Activated CD8-positive, alpha-beta memory T cell treated with anti-CD3 and anti-CD28 coated beads for 36 hours (primary cell): Measurements from ENCODE around the gene AAK1. TPM values are rescaled to one million over a fixed set of nuclear protein-coding genes. Genes with fewer than 3 reads are reported as not detected.

ENCODE experiments used
- CTCF ChIA-PET: fragments of 350-600 bp; sonication (Branson Sonifier 250); formaldehyde crosslinking; loops from one replicate; lab custom pipeline; 2021; ENCODE audit warnings: antibody characterized with exemption; lab: Charles Lee
- POLR2A ChIA-PET: fragments of 350-600 bp; sonication (Branson Sonifier 250); formaldehyde crosslinking; loops from one replicate; lab custom pipeline; 2021; ENCODE audit warnings: antibody characterized with exemption; lab: Charles Lee
- total RNA-seq, 2 experiments: library from RNA; stranded (reverse); gene quantifications; one replicate each; pipeline ENCODE4 v1.2.3, GENCODE V29; 2021

Gene AAK1
- total RNA-seq, 2 experiments from 2014 or later = 76.9 to 77.4 TPM

DNA sequence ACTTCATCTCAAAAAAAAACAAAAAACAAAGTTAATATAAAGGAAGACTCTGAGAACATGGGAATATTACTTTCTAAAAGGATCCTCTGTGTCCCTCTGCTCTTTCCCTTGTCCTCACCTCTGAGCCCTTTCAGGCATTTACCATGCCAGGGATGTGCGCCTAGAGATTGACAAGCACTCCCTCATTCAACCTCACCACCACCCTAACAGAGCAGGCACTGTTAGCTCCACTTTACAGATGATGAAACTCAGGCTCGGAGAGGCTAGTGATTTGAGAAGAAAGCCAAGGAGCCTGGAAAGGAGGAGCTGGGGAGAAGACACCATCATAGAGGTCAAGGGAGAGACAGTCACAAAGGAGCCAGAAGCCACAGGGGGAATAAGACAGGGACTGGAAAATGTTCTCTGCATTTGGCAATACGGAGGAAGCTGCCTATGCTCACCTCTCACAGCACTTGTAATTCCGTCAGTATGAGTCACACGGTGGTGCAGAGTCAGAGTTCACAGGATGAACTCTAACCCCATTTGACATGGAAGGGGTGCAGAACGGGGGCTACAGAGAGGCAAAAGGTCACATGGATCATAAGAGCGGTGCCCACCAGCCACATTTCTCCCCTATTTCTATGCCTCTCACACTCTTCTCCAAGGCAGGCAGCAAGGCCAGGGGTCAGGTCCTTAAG lies 104.5 kb downstream of the AAK1 start:
- POLR2A ChIA-PET = no interaction called here
- CTCF ChIA-PET = no interaction called here

DNA sequence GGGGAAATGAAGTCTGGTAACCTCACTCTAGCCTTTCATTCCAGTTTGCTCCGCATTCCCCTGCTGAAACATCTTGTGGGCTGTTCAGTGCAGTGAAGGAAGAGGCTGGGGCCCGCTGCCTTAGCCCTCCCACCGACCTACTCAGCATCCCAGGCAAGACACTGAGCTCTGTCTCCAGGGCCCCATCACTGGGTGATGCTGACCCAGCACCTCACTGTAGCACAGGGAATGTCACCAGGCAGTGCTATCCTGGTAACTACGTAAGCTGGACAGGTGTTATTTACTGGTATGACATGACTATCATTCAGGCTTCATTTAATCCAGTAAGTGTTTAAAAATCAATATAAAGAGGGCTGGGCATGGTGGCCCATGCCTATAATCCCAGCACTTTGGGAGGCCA lies 105.3 kb downstream of the AAK1 start:
- CTCF ChIA-PET = no interaction called here

DNA sequence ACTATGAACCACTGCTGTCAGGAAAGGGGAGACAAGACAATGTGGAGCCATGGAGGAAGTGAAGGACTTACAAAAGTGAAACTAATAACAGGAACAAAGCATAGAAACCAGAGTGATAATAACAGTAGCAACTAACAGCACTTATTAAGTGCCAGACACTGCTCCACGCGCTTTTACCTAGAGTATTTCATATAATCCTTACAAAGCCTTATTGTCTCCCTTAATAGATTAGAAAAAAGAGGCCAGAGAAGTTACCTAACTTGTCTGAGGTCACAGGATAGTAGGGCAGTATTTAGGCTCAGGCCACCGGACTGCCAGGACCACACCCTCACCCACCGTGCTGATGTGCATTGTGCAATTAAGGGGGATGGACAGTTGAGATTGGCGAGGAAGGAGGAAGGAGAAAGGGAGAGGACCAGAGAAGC lies 107.7 kb downstream of the AAK1 start:
- POLR2A ChIA-PET = no interaction called here
- CTCF ChIA-PET = no interaction called here

More for the DNA sequence above, 105.3 kb downstream of the AAK1 start:
- POLR2A ChIA-PET = no interaction called here

DNA sequence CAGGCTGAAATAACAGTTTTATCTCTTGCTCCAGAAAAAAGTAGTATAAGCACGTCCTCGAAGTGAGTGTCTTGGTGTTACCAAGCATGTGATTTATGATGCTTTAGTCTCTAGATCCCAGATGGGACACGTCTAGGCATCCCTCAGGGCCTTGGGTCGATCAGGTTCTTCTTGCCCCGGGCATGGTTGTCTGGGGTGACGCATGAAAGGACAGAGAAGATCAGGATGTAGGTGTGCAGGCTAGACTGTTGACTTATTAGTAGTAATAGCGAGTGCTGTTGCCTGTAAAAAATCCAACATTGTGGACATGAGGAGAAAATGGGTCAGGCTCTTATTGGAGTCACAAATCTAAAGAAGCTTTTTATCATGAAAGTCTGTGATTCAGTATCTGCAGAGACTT lies 112.4 kb downstream of the AAK1 start:
- CTCF ChIA-PET = no interaction called here
- POLR2A ChIA-PET = no interaction called here

DNA sequence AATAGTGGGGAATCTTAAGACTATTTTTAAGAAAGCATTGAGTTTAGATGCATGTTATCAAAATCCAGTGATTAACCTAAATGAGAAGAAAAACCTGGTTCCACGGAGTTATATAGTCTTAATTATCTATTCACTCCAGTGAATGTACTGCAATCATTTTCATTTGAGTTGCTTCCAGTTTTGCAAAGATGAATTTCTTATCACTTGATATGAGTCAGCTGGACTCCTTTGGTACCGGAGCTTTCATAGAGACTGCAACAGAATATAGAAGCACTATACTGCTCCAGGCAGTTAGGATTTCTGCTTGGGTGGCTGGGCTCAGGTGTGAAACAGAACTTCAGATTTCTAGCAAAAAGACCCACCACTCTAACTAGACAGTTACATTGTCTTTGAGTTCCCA lies 114.1 kb downstream of the AAK1 start:
- ChIA-PET POLR2A (no interaction called here), CTCF (no interaction called here)

DNA sequence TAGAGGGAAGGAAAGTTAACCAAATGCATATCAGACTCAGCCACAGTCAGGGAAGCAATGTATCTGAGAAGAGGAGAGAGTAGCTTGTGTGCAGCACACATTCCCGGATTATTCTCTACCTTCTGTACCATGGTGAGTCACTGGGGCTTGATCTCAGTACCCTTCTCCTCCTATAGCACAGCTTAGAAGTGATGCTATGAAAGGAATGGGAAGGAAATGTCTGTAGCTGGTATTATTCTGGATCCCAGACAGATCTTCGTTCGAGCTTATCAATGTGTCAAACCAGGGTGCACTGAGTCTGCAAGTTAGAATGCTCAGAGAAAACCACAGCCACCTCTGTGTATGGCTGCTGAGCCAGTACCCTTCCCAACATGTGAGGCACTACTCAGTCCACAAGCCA lies 118.3 kb downstream of the AAK1 start:
- ChIA-PET CTCF (interaction anchor here (0.7 kb wide), 1 partner anchor 15 kb away, joined by 3 read pairs; no protein-coding TSS in a partner anchor), POLR2A (interaction anchor here (0.6 kb wide), 1 partner anchor 471 kb away, joined by 4 read pairs; no protein-coding TSS in a partner anchor)

DNA sequence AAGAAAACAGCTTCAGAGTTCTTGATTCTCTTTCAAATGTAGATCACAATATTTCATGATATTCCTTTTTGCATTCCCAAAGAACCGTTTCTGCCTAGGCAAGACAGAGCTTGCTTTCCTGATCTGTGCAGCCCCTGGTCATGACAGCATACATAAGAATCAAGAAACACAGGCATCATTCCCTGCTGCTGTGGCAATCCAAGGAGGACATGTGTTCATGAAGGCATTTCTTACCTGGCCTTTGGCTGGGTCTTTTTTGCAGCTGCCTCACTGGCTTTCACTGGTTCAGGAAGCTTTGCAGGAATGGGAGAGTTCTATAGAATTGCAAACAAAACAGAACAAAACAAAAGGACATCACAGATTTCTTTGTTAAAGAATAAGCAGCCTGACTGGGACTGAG lies 118.7 kb downstream of the AAK1 start:
- POLR2A ChIA-PET = interaction anchor here (0.6 kb wide), 1 partner anchor 471 kb away, joined by 4 read pairs; no protein-coding TSS in a partner anchor
- CTCF ChIA-PET = interaction anchor here (0.7 kb wide), 1 partner anchor 15 kb away, joined by 3 read pairs; no protein-coding TSS in a partner anchor

DNA sequence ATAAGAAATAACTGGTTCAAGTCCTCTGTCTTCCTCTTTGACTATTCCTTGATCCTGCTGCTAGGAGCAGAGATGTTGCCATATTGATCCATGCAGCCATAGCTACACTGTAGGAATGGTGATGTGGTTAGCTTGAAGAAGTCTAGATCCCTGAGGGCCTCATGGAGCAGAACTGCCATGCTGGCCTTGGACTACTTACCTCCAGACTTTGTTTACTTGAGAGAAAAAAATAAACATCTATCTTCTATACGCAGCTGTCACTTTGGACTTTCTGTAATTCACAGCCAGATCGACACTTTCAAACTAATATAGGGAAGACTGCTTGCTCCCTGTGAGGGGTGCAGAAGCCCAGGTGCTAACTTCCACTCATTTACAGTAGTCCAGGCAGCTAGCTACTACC lies 121.8 kb downstream of the AAK1 start:
- ChIA-PET CTCF (interaction anchor here (1.2 kb wide), 1 partner anchor 44 kb away, joined by 3 read pairs; no protein-coding TSS in a partner anchor), POLR2A (no interaction called here)

DNA sequence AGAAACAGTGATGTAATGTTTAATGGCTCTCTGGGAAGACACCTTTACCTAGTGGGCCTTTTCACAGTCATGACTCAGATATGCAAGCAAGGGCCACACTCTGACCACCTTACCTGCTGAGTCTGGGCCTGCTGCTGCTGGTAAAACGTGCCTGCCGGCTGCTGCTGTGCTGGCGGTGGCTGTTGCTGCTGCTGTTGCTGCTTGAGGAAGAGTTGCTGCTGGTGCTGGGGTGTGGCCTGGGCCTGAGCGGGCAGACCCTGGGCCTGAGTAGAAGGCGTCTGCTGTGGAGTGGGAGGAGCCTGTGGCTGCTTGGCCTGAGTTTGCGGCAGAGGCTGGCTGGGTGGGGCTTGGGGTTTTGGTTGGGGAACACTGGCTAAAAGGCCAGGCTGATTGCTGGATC lies 124.7 kb downstream of the AAK1 start:
- ChIA-PET CTCF (interaction anchor here (1.1 kb wide), 1 partner anchor 46 kb away, joined by 4 read pairs; no protein-coding TSS in a partner anchor), POLR2A (no interaction called here)

DNA sequence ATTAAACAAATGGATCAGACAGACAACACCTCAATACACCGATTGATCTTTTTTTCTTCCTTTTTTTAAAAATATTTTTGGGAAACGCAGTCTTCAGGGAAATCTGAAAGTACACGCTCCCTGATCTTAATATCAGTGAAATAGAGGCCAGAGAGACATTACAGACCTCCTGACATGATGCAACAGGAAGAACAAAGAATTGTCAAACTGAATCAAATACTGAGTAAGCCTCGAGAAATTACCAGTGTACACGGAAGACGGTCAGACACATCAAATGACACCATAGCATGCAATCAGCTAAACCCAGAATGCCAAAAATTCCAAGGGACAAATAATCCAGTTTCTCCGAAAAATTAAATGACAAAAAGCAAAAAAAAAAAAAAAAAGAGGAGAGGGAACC lies 126.1 kb downstream of the AAK1 start:
- ChIA-PET POLR2A (interaction anchor here (0.7 kb wide), 2 partner anchors 80 to 609 kb away, joined by 7 to 9 read pairs; partner anchors contain the start of gene NFU1), CTCF (interaction anchor here (0.7 kb wide), 1 partner anchor 793 kb away, joined by 3 read pairs; no protein-coding TSS in a partner anchor)

DNA sequence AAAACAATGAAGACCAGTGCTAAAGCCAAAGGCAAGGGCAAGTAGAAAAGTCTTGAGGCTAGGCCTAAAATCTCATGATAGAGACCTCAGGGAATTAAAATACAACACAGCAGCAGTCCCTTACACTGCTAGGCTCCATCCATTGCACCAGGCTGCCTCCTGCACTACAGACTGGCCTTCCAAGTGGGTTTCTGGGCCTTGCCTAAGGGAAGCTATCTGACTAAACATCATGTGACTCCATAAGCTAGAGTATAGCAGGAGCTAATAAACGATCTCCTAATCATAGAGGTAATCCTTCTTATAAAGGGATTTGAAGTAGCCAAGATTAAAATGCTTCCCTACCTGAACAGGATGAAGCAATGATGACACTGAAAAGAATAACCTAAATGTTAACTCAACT lies 128.7 kb downstream of the AAK1 start:
- CTCF ChIA-PET = interaction anchor here (1.0 kb wide), 1 partner anchor 35 kb away, joined by 3 read pairs; no protein-coding TSS in a partner anchor
- POLR2A ChIA-PET = no interaction called here

DNA sequence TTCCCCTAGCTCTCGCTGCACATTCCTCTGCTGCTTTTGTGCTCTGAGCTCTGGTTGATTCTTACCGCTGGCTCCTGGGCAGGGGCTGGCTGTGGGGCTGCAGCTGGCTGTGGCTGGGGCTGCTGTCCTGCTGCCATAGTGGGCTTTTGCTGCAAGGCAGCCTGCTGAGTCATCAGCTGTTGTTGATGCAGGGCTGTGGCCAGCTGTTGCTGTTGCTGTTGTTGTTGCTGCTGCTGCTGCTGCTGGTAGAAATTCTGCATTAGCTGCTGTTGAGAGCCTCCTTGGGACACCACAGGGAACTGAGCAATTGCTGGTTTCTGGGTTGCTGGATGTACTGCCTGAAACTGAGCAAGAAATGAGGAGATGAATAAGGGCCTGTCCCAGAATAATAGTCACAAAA lies 129.1 kb downstream of the AAK1 start:
- ChIA-PET CTCF (interaction anchor here (1.0 to 1.1 kb wide), 2 partner anchors 35 to 51 kb away, joined by 3 read pairs; no protein-coding TSS in a partner anchor), POLR2A (no interaction called here)

DNA sequence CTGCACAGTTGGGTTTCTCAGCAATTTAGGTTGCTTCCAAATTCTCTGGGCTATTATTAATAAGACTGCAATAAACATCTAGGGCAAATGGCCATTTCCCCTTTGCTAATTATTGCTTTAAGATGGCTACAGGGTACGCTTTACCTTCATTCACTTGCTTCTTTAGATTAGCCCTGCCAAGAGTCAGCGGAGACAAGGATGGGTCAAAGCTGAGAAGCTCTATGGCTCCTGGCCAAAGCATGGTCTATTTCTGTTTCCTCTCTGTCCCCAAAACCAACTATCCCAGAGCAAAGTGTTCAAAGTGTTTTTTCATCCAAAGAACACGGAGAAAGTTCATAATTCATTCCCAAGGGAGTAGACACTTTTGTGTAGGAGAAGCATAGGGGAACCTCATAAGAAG lies 131.1 kb downstream of the AAK1 start:
- ChIA-PET CTCF (no interaction called here), POLR2A (no interaction called here)

DNA sequence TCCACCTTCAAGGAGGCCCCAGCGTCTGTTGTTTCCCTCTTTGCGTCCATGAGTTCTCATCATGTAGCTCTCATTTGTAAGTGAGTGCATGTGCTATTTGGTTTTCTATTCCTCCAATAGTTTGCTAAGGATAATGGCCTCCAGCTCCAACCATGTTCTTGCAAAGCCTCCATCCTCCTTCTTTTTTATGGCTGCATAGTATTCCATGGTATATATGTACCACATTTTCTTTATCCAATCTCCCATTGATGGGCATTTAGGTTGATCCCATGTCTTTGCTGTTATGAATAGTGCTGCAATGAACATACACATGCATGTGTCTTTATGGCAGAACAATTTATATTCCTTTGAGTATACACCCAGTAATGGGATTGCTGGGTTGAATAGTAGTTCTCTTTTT lies 133.3 kb downstream of the AAK1 start:
- ChIA-PET CTCF (no interaction called here), POLR2A (no interaction called here)

DNA sequence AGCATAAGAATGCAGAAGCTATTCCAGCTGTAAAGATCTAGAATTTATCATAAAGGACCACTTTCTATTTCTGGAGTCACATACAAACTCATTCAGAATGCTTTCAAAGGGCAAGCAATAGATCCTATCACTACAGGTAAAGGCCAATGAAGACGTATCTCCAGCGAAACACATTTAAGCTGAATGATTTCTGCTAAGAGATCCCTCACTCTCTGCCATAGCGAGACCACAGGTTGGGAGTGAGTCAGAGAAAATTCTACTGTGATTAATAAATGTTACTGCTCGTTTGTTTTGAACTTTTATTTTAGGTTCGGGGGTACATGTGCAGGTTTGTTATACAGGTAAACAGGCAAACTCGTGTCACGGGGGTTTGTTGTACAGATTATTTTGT lies 133.8 kb downstream of the AAK1 start:
- ChIA-PET POLR2A (no interaction called here), CTCF (no interaction called here)

DNA sequence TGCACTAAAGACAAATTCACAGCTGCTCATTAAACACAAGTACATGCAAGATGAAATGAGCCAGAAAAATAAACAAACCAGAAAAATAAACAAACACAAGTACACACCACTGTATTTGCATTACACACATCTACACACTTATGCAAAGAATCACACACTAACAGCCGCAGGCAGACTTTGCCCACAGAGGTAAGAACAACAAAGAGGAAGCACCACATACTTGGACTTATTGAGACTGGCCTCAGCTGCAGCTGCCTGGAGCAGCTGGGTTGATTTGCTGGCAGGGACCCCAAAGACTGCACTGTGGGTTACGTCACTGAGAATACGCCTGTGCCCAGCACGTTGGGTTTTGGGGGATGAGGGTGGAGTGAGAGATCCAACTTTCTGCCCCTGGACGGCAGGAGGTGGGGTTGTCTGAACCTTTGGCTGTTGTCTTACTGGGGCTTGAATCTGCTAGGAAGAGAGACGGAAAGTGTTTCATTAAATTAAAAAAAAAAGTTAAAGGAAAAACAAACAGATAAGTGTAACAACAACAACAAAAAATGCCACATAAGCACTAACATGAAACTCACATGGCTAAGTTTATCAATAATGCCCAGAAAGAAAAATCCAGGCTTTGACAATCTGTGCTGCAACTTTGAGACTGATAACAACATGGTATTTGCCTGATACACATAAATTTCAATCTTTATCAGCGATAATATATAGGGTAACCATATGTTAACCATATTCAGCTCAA lies 134.4 kb downstream of the AAK1 start:
- ChIA-PET CTCF (no interaction called here), POLR2A (no interaction called here)

DNA sequence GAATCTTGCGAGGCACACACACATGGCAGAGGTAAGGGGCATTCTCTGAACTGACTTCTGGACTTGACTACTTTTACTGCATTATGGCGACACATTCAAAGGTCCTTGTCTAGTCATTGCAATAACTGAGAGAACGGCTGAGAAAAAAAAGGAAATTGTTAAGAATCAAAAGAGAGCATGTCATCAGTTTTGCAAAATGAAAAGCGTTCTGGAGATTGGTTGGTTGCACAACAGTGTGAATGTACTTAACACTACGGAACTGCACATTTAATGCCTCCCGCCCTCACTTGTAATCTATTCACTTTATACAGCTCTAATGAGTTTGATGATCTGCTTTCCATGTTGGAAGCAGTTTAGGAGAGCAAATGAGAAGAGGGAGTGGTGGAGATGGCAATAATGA lies 137.8 kb downstream of the AAK1 start:
- CTCF ChIA-PET = no interaction called here
- POLR2A ChIA-PET = no interaction called here

DNA sequence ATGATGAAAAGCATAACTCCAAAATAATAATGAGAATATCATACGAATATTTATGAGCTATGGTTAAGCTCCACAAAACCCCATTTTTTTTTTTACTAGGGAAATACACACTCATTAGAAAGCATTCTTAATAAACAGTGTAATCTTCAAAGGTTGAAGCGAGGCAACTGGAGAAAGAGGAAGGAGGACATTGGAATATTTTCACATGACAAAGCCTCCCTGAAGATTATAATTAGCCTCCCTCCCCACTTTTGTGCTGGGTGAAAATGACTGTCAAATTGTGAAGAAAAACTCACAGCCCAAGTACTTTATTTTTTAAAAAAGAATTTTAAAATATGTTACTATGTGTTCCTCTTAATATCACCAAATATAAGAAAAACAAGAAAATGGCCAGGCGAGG lies 142.2 kb downstream of the AAK1 start:
- CTCF ChIA-PET = interaction anchor here (0.6 kb wide), 1 partner anchor 969 kb away, joined by 3 read pairs; no protein-coding TSS in a partner anchor
- POLR2A ChIA-PET = interaction anchor here (0.7 kb wide), 1 partner anchor 814 kb away, joined by 3 read pairs; no protein-coding TSS in a partner anchor

DNA sequence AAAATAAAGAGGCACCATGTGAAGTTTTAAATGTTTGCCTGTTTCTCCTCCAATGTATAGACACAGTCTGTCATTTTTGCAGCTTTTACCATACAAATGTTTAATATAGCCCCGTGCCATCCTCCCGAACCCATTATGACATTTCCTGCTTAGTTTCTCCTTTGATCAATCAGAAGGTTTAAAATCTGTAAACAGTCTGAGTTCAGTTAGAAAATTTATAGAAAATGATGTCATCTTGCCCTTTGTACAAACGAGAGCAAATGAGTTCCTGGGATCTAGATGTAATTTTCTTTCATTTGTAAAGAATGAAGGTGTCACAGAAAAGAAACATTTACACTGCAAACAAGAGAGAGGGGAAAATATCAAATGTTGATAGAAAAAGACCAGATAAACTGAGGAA lies 143.6 kb downstream of the AAK1 start:
- ChIA-PET POLR2A (no interaction called here), CTCF (no interaction called here)

DNA sequence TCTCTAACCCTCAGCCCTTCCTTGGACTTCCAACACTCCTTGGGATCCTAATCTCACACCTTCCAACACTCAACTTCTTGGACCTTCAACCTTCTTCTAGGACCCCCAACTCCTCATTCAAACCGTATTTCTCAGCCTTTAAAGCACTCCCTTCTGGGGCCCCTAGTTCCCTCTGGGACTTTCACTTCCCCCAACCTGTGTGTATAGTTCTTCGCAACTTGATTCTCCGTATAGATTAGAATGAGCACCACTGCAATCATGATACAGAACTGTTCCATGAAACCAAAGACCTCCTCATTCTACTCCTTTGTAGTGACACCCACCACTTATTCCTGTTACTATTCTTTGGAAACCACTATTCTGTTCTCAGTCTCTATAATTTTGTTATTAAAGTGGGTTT lies 144.3 kb downstream of the AAK1 start:
- ChIA-PET CTCF (no interaction called here), POLR2A (no interaction called here)
